HEK293 (cell line): ENCODE data around the gene VKORC1L1.
A peak's percentile ranks its signal among the peaks of the same experiment; 100 is the strongest.

Experiments used
- FEZF1 ChIP-seq: fragments of 450-650 bp; formaldehyde crosslinking; IDR thresholded peaks from 2 replicates; pipeline ENCODE4 v1.5.1; 2016; ENCODE audit warnings: missing biosample characterization, missing genetic modification characterization
- HOXA7 ChIP-seq: sonication (generic); formaldehyde crosslinking; IDR thresholded peaks from 2 replicates; pipeline ENCODE4 v1.8.1; 2022; ENCODE audit warnings: missing genetic modification reagents, borderline replicate concordance
- HOXD13 ChIP-seq: sonication (generic); formaldehyde crosslinking; IDR thresholded peaks from 2 replicates; pipeline ENCODE4 v1.8.0; 2022; ENCODE audit warnings: missing genetic modification reagents, borderline replicate concordance
- KLF10 ChIP-seq: fragments of 450-650 bp; IDR thresholded peaks from 2 replicates; pipeline ENCODE4 v1.5.1; 2018; ENCODE audit warnings: missing biosample characterization, mild to moderate bottlenecking, missing genetic modification characterization
- SALL2 ChIP-seq: fragments of 450-650 bp; formaldehyde crosslinking; IDR thresholded peaks from 2 replicates; pipeline ENCODE4 v1.5.0; 2017; ENCODE audit warnings: missing biosample characterization, mild to moderate bottlenecking, missing genetic modification characterization, borderline replicate concordance
- SP2 ChIP-seq: fragments of 450-650 bp; formaldehyde crosslinking; IDR thresholded peaks from 2 replicates; pipeline ENCODE4 v1.5.1; 2016; ENCODE audit warnings: missing biosample characterization, missing genetic modification characterization
- SP3 ChIP-seq: fragments of 450-650 bp; formaldehyde crosslinking; IDR thresholded peaks from 2 replicates; pipeline ENCODE4 v1.5.1; 2016; ENCODE audit warnings: missing biosample characterization, missing genetic modification characterization
- TCF7L2 ChIP-seq: IDR thresholded peaks from 2 replicates; pipeline ENCODE4 v1.6.1; 2011; ENCODE audit warnings: low read depth, mild to moderate bottlenecking, inconsistent platforms, low read length, moderate library complexity, borderline replicate concordance
- ZBTB10 ChIP-seq: fragments of 450-650 bp; formaldehyde crosslinking; IDR thresholded peaks from 2 replicates; pipeline ENCODE4 v1.5.1; 2016; ENCODE audit warnings: missing biosample characterization, missing genetic modification characterization
- ZNF146 ChIP-seq: fragments of 450-650 bp; formaldehyde crosslinking; IDR thresholded peaks from 2 replicates; pipeline ENCODE4 v1.5.1; 2016; ENCODE audit warnings: missing biosample characterization, missing genetic modification characterization
- ZNF157 ChIP-seq: fragments of 450-650 bp; formaldehyde crosslinking; IDR thresholded peaks from 2 replicates; pipeline ENCODE4 v1.5.1; 2016; ENCODE audit warnings: missing biosample characterization, missing genetic modification characterization
- ZNF184 ChIP-seq: fragments of 450-650 bp; IDR thresholded peaks from 2 replicates; pipeline ENCODE4 v1.5.1; 2018; ENCODE audit warnings: missing biosample characterization, mild to moderate bottlenecking, missing genetic modification characterization
- ZNF341 ChIP-seq: fragments of 450-650 bp; formaldehyde crosslinking; IDR thresholded peaks from 2 replicates; pipeline ENCODE4; 2016; ENCODE audit warnings: low read depth, missing biosample characterization, missing genetic modification characterization
- ZNF354C ChIP-seq: fragments of 450-650 bp; formaldehyde crosslinking; IDR thresholded peaks from 2 replicates; pipeline ENCODE4 v1.5.1; 2016; ENCODE audit warnings: missing biosample characterization, missing genetic modification characterization, low read depth, borderline replicate concordance
- ZNF404 ChIP-seq: fragments of 450-650 bp; formaldehyde crosslinking; IDR thresholded peaks from 2 replicates; pipeline ENCODE4 v1.5.1; 2017; ENCODE audit warnings: missing biosample characterization, missing genetic modification characterization
- ZNF433 ChIP-seq: fragments of 450-650 bp; formaldehyde crosslinking; IDR thresholded peaks from 2 replicates; pipeline ENCODE4 v1.5.1; 2016; ENCODE audit warnings: missing biosample characterization, missing genetic modification characterization, low read depth
- ZNF473 ChIP-seq: fragments of 450-650 bp; formaldehyde crosslinking; IDR thresholded peaks from 2 replicates; pipeline ENCODE4 v1.5.1; 2017; ENCODE audit warnings: missing biosample characterization, missing genetic modification characterization
- ZNF510 ChIP-seq: fragments of 450-650 bp; formaldehyde crosslinking; IDR thresholded peaks from 2 replicates; pipeline ENCODE4 v1.5.1; 2018; ENCODE audit warnings: mild to moderate bottlenecking, missing genetic modification characterization, missing biosample characterization; ENCODE audit not compliant: insufficient replicate concordance
- ZNF549 ChIP-seq: fragments of 450-650 bp; IDR thresholded peaks from 2 replicates; pipeline ENCODE4 v1.5.1; 2018; ENCODE audit warnings: missing biosample characterization, missing genetic modification characterization, mild to moderate bottlenecking, inconsistent platforms, moderate library complexity
- ZNF596 ChIP-seq: fragments of 450-650 bp; IDR thresholded peaks from 2 replicates; pipeline ENCODE4 v1.5.0; 2018; ENCODE audit warnings: missing biosample characterization, mild to moderate bottlenecking, missing genetic modification characterization, moderate library complexity
- ZNF623 ChIP-seq: fragments of 450-650 bp; formaldehyde crosslinking; IDR thresholded peaks from 2 replicates; pipeline ENCODE4 v1.5.1; 2016; ENCODE audit warnings: missing biosample characterization, missing genetic modification characterization
- ZNF670 ChIP-seq: fragments of 450-650 bp; formaldehyde crosslinking; IDR thresholded peaks from 2 replicates; pipeline ENCODE4 v1.5.1; 2016; ENCODE audit warnings: missing biosample characterization, missing genetic modification characterization, low read depth
- ZNF677 ChIP-seq: fragments of 450-650 bp; IDR thresholded peaks from 2 replicates; pipeline ENCODE4 v1.5.0; 2018; ENCODE audit warnings: missing biosample characterization, mild to moderate bottlenecking, missing genetic modification characterization, moderate library complexity
- ZNF692 ChIP-seq: fragments of 450-650 bp; formaldehyde crosslinking; IDR thresholded peaks from 2 replicates; pipeline ENCODE4 v1.5.1; 2016; ENCODE audit warnings: missing biosample characterization, missing genetic modification characterization
- ZNF701 ChIP-seq: fragments of 450-650 bp; formaldehyde crosslinking; IDR thresholded peaks from 2 replicates; pipeline ENCODE4 v1.5.1; 2016; ENCODE audit warnings: missing biosample characterization, missing genetic modification characterization
- ZNF830 ChIP-seq: fragments of 450-650 bp; IDR thresholded peaks from 2 replicates; pipeline ENCODE4 v1.5.0; 2018; ENCODE audit warnings: missing biosample characterization, missing genetic modification characterization, low read depth, mild to moderate bottlenecking, moderate library complexity
- ZSCAN16 ChIP-seq: fragments of 450-650 bp; formaldehyde crosslinking; IDR thresholded peaks from 2 replicates; pipeline ENCODE4 v1.5.1; 2016; ENCODE audit warnings: missing biosample characterization, missing genetic modification characterization
- ZSCAN30 ChIP-seq: fragments of 450-650 bp; IDR thresholded peaks from 2 replicates; pipeline ENCODE4 v1.5.1; 2018; ENCODE audit warnings: missing biosample characterization, mild to moderate bottlenecking, missing genetic modification characterization, moderate library complexity
- TF ChIP-seq, protein P1 (sequence below): fragments of 450-650 bp; formaldehyde crosslinking; IDR thresholded peaks from 2 replicates; pipeline ENCODE4; 2016; ENCODE audit warnings: missing biosample characterization, missing genetic modification characterization
- TF ChIP-seq, protein P2 (sequence below): fragments of 450-650 bp; formaldehyde crosslinking; IDR thresholded peaks from 2 replicates; pipeline ENCODE4 v1.5.1; 2016; ENCODE audit warnings: missing biosample characterization, missing genetic modification characterization
- TF ChIP-seq, protein P3 (sequence below): fragments of 450-650 bp; formaldehyde crosslinking; IDR thresholded peaks from 2 replicates; pipeline ENCODE4 v1.5.1; 2016; ENCODE audit warnings: missing biosample characterization, missing genetic modification characterization

Gene VKORC1L1

GRCh38 chr7:65981965-65982792 lies 109.3 kb downstream of the VKORC1L1 start, which contains the start of gene GUSB (continued):
- TF ChIP-seq, protein P1, sequence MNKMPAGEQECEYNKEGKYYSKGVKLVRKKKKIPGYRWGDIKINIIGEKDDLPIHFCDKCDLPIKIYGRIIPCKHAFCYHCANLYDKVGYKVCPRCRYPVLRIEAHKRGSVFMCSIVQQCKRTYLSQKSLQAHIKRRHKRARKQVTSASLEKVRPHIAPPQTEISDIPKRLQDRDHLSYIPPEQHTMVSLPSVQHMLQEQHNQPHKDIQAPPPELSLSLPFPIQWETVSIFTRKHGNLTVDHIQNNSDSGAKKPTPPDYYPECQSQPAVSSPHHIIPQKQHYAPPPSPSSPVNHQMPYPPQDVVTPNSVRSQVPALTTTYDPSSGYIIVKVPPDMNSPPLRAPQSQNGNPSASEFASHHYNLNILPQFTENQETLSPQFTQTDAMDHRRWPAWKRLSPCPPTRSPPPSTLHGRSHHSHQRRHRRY (tag by site-specific recombination): no peak
- TF ChIP-seq ZNF157 (tag by site-specific recombination) (no peak), ZNF549 (tag by site-specific recombination) (no peak), SP3 (tag by site-specific recombination) (peak; percentile 89), ZNF677 (tag by site-specific recombination) (no peak), ZBTB10 (peak; percentile 71), ZNF510 (no peak), HOXD13 (CRISPR knock-in tag) (no peak), HOXA7 (CRISPR knock-in tag) (no peak), ZSCAN16 (tag by site-specific recombination) (no peak), ZNF404 (tag by site-specific recombination) (no peak), TCF7L2 (no peak), ZNF596 (tag by site-specific recombination) (no peak), ZNF433 (no peak), SP2 (tag by site-specific recombination) (peak; percentile 64), ZNF146 (tag by site-specific recombination) (peak; percentile 32; the same call in 1 of the 2 replicates), ZNF341 (tag by site-specific recombination) (0 out of 2 replicates have a peak, but pooled peaks have one; percentile 30), SALL2 (tag by site-specific recombination) (no peak), ZNF473 (no peak), ZNF184 (tag by site-specific recombination) (no peak), ZNF701 (tag by site-specific recombination) (no peak), ZNF623 (tag by site-specific recombination) (peak; percentile 33; the same call in 1 of the 2 replicates), FEZF1 (no peak), ZSCAN30 (tag by site-specific recombination) (peak; percentile 83), ZNF830 (tag by site-specific recombination) (no peak), ZNF354C (tag by site-specific recombination) (no peak), KLF10 (tag by site-specific recombination) (peak; percentile 39; the same call in 1 of the 2 replicates), ZNF670 (tag by site-specific recombination) (no peak), ZNF692 (tag by site-specific recombination) (peak; percentile 73; the same call in 1 of the 2 replicates)
- TF ChIP-seq, protein P2, sequence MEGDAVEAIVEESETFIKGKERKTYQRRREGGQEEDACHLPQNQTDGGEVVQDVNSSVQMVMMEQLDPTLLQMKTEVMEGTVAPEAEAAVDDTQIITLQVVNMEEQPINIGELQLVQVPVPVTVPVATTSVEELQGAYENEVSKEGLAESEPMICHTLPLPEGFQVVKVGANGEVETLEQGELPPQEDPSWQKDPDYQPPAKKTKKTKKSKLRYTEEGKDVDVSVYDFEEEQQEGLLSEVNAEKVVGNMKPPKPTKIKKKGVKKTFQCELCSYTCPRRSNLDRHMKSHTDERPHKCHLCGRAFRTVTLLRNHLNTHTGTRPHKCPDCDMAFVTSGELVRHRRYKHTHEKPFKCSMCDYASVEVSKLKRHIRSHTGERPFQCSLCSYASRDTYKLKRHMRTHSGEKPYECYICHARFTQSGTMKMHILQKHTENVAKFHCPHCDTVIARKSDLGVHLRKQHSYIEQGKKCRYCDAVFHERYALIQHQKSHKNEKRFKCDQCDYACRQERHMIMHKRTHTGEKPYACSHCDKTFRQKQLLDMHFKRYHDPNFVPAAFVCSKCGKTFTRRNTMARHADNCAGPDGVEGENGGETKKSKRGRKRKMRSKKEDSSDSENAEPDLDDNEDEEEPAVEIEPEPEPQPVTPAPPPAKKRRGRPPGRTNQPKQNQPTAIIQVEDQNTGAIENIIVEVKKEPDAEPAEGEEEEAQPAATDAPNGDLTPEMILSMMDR (tag by site-specific recombination): no peak
- TF ChIP-seq, protein P3, sequence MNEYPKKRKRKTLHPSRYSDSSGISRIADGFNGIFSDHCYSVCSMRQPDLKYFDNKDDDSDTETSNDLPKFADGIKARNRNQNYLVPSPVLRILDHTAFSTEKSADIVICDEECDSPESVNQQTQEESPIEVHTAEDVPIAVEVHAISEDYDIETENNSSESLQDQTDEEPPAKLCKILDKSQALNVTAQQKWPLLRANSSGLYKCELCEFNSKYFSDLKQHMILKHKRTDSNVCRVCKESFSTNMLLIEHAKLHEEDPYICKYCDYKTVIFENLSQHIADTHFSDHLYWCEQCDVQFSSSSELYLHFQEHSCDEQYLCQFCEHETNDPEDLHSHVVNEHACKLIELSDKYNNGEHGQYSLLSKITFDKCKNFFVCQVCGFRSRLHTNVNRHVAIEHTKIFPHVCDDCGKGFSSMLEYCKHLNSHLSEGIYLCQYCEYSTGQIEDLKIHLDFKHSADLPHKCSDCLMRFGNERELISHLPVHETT (tag by site-specific recombination): peak; percentile 52; the same call in 1 of the 2 replicates
